WTC11 (cell line): ENCODE measurements around the gene PEX7. TPM values are rescaled to one million over a fixed set of nuclear protein-coding genes. Genes with fewer than 3 reads are reported as not detected.

Source experiments
- ATAC-seq: fragments of 200-7000 bp; cut with Tn5 transposase; 2 replicates; pipeline ENCODE4 v1.10.0; 2021; ENCODE audit warnings: mild to moderate bottlenecking, moderate library complexity
- CTCF ChIA-PET: fragments of 300-600 bp; sonication (Branson Sonifier 250); formaldehyde crosslinking; loops from one replicate; lab custom pipeline; 2021; ENCODE audit warnings: antibody characterized with exemption; lab: Charles Lee
- POLR2A ChIA-PET: fragments of 350-600 bp; sonication (Branson Sonifier 250); formaldehyde crosslinking; loops from one replicate; lab custom pipeline; 2021; ENCODE audit warnings: antibody characterized with exemption; lab: Charles Lee
- DNase-seq: peaks from one replicate; pipeline ENCODE4 v3.0.0; 2021; ENCODE audit warnings: low spot score
- H3K27ac Mint-ChIP-seq: 2 replicates; pipeline ENCODE4 v1.8.0; 2021; ENCODE audit warnings: mixed read lengths
- H3K27me3 Mint-ChIP-seq: 2 replicates; pipeline ENCODE4 v1.8.0; 2021; ENCODE audit warnings: low read depth, mild to moderate bottlenecking, moderate library complexity, mixed read lengths
- H3K36me3 Mint-ChIP-seq: 2 replicates; pipeline ENCODE4 v1.8.0; 2021; ENCODE audit warnings: mixed read lengths
- H3K4me1 Mint-ChIP-seq: 2 replicates; pipeline ENCODE4 v1.8.0; 2022; ENCODE audit warnings: mixed read lengths
- H3K4me3 Mint-ChIP-seq: 2 replicates; pipeline ENCODE4 v1.8.0; 2021; ENCODE audit warnings: mild to moderate bottlenecking, moderate library complexity, mixed read lengths
- H3K9me3 Mint-ChIP-seq: 2 replicates; pipeline ENCODE4 v1.8.0; 2021; ENCODE audit warnings: mixed read lengths
- AFF4 ChIP-seq: sonication (generic); formaldehyde crosslinking; IDR thresholded peaks from 2 replicates; pipeline ENCODE4 v1.8.1; 2023; ENCODE audit warnings: mild to moderate bottlenecking, missing genetic modification reagents, borderline replicate concordance
- AR ChIP-seq: fragments of 250-450 bp; sonication (Bioruptor Pico); IDR thresholded peaks from 2 replicates; pipeline ENCODE4 v1.9.0; 2021; ENCODE audit warnings: mild to moderate bottlenecking
- ATF3 ChIP-seq: sonication (generic); formaldehyde crosslinking; conservative IDR thresholded peaks from 2 replicates; pipeline ENCODE4 v1.8.1; 2022; ENCODE audit warnings: mild to moderate bottlenecking, missing genetic modification reagents
- CREB1 ChIP-seq: sonication (generic); formaldehyde crosslinking; IDR thresholded peaks from 2 replicates; pipeline ENCODE4 v1.8.0; 2023; ENCODE audit warnings: mild to moderate bottlenecking, missing genetic modification reagents
- CTCF ChIP-seq: fragments of 200-600 bp; IDR thresholded peaks from 2 replicates; pipeline ENCODE4 v1.8.0; 2022; ENCODE audit warnings: antibody characterized with exemption
- FOXP1 ChIP-seq: sonication (generic); formaldehyde crosslinking; IDR thresholded peaks from 2 replicates; pipeline ENCODE4 v1.8.0; 2022; ENCODE audit warnings: missing genetic modification reagents, mild to moderate bottlenecking, moderate library complexity, borderline replicate concordance
- GTF2I ChIP-seq: fragments of 250-450 bp; sonication (Bioruptor Pico); conservative IDR thresholded peaks from 2 replicates; pipeline ENCODE4 v1.4.0; 2021; ENCODE audit warnings: mild to moderate bottlenecking
- JUN ChIP-seq: sonication (generic); formaldehyde crosslinking; IDR thresholded peaks from 2 replicates; pipeline ENCODE4 v1.8.0; 2023; ENCODE audit warnings: mild to moderate bottlenecking, missing genetic modification reagents
- KAT7 ChIP-seq: sonication (generic); formaldehyde crosslinking; IDR thresholded peaks from 2 replicates; pipeline ENCODE4 v1.8.1; 2023; ENCODE audit warnings: missing genetic modification reagents, mild to moderate bottlenecking, borderline replicate concordance
- MXD4 ChIP-seq: fragments of 250-450 bp; sonication (Bioruptor Pico); IDR thresholded peaks from 2 replicates; pipeline ENCODE4 v1.8.0; 2021; ENCODE audit warnings: mild to moderate bottlenecking, moderate library complexity, borderline replicate concordance
- NR2C2 ChIP-seq: sonication (generic); formaldehyde crosslinking; IDR thresholded peaks from 2 replicates; pipeline ENCODE4 v1.8.0; 2022; ENCODE audit warnings: mild to moderate bottlenecking, missing genetic modification reagents
- TEAD1 ChIP-seq: sonication (generic); formaldehyde crosslinking; IDR thresholded peaks from 2 replicates; pipeline ENCODE4 v1.8.0; 2022; ENCODE audit warnings: mild to moderate bottlenecking, missing genetic modification reagents
- TEAD4 ChIP-seq: sonication (generic); formaldehyde crosslinking; IDR thresholded peaks from 2 replicates; pipeline ENCODE4 v1.8.0; 2022; ENCODE audit warnings: mild to moderate bottlenecking, missing genetic modification reagents
- TP53 ChIP-seq: sonication (generic); formaldehyde crosslinking; IDR thresholded peaks from 2 replicates; pipeline ENCODE4 v1.8.1; 2023; ENCODE audit warnings: mild to moderate bottlenecking, missing genetic modification reagents
- ZNF121 ChIP-seq: sonication (generic); formaldehyde crosslinking; IDR thresholded peaks from 2 replicates; pipeline ENCODE4 v1.8.0; 2023; ENCODE audit warnings: missing genetic modification reagents
- ZNF317 ChIP-seq: sonication (generic); formaldehyde crosslinking; IDR thresholded peaks from 2 replicates; pipeline ENCODE4 v1.8.1; 2023; ENCODE audit warnings: low read depth, mild to moderate bottlenecking, moderate library complexity, missing genetic modification reagents, borderline replicate concordance
- ZNF416 ChIP-seq: fragments of 250-450 bp; sonication (Bioruptor Pico); IDR thresholded peaks from 2 replicates; pipeline ENCODE4 v1.9.0; 2021; ENCODE audit warnings: mild to moderate bottlenecking, inconsistent platforms
- ZNF532 ChIP-seq: fragments of 250-450 bp; sonication (Bioruptor Pico); IDR thresholded peaks from 2 replicates; pipeline ENCODE4 v1.9.0; 2021; ENCODE audit warnings: mild to moderate bottlenecking, borderline replicate concordance
- total RNA-seq: library from RNA; stranded (reverse); gene quantifications from 3 replicates; pipeline ENCODE4 v1.2.3, GENCODE V29; 2021
- TF ChIP-seq, protein P1 (sequence below): fragments of 250-450 bp; sonication (Bioruptor Pico); IDR thresholded peaks from 2 replicates; pipeline ENCODE4 v1.8.0; 2021; ENCODE audit warnings: mild to moderate bottlenecking
- TF ChIP-seq, protein P2 (sequence below): sonication (generic); formaldehyde crosslinking; IDR thresholded peaks from 2 replicates; pipeline ENCODE4 v1.8.1; 2022; ENCODE audit warnings: mild to moderate bottlenecking, moderate library complexity, missing genetic modification reagents

The PEX7 gene
- total RNA-seq, 1 experiment from 2014 or later: 9.8 TPM

- TF ChIP-seq AFF4 (CRISPR knock-in tag): no peak
- no peak for TF ChIP-seq ZNF317
- TF ChIP-seq, protein P1, sequence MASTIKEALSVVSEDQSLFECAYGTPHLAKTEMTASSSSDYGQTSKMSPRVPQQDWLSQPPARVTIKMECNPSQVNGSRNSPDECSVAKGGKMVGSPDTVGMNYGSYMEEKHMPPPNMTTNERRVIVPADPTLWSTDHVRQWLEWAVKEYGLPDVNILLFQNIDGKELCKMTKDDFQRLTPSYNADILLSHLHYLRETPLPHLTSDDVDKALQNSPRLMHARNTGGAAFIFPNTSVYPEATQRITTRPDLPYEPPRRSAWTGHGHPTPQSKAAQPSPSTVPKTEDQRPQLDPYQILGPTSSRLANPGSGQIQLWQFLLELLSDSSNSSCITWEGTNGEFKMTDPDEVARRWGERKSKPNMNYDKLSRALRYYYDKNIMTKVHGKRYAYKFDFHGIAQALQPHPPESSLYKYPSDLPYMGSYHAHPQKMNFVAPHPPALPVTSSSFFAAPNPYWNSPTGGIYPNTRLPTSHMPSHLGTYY (CRISPR knock-in tag): no peak
- TF ChIP-seq, protein P2, sequence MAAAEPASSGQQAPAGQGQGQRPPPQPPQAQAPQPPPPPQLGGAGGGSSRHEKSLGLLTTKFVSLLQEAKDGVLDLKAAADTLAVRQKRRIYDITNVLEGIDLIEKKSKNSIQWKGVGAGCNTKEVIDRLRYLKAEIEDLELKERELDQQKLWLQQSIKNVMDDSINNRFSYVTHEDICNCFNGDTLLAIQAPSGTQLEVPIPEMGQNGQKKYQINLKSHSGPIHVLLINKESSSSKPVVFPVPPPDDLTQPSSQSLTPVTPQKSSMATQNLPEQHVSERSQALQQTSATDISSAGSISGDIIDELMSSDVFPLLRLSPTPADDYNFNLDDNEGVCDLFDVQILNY (CRISPR knock-in tag): no peak
- no peak for TF ChIP-seq ATF3 (CRISPR knock-in tag)
- no peak for TF ChIP-seq ZNF416 (CRISPR knock-in tag)
- no peak for TF ChIP-seq GTF2I (CRISPR knock-in tag)
- no peak overlapping the region for H3K27ac Mint-ChIP-seq
- CTCF ChIA-PET: interaction anchor here (0.9 to 2.8 kb wide), 13 partner anchors 9 to 521 kb away, joined by 3 to 149 read pairs (median 6); partner anchors contain the start of gene SLC35D3
- no peaks in the 10 kb centered on the region for H3K36me3 Mint-ChIP-seq
- POLR2A ChIA-PET: interaction anchor here (1.2 to 1.5 kb wide), 2 partner anchors 149 to 503 kb away, joined by 3 to 9 read pairs; partner anchors contain the start of gene BCLAF1
- H3K4me3 Mint-ChIP-seq: peak overlapping the region; percentile 84
- peaks cover 10% of the 10 kb centered on the region; the same call in 1 of the 2 replicates for H3K4me1 Mint-ChIP-seq
- DNase-seq: no peak
- no peaks in the 10 kb centered on the region for H3K9me3 Mint-ChIP-seq
- ATAC-seq: no peak
- peaks cover 53% of the 10 kb centered on the region for H3K27me3 Mint-ChIP-seq
These were observed 29.0 kb upstream of the PEX7 start for GRCh38 chr6:136793363-136793762.

GRCh38 chr6:136795386-136795785 lies 27.0 kb upstream of the PEX7 start:
- H3K9me3 Mint-ChIP-seq: no peaks in the 10 kb centered on the region
- peaks cover 38% of the 10 kb centered on the region for H3K27me3 Mint-ChIP-seq
- no peak overlapping the region for H3K4me3 Mint-ChIP-seq
- no peak overlapping the region for H3K27ac Mint-ChIP-seq
- peaks cover 10% of the 10 kb centered on the region; the same call in 1 of the 2 replicates for H3K4me1 Mint-ChIP-seq
- ChIA-PET POLR2A (no interaction called here), CTCF (interaction anchor here (2.8 kb wide), 1 partner anchor 151 kb away, joined by 18 read pairs; no protein-coding TSS in a partner anchor)
- no peak for DNase-seq
- no peaks in the 10 kb centered on the region for H3K36me3 Mint-ChIP-seq
- no peak for ATAC-seq
- TF ChIP-seq ZNF121 (CRISPR knock-in tag) (no peak), MXD4 (no peak), JUN (CRISPR knock-in tag) (no peak), AR (CRISPR knock-in tag) (no peak), CREB1 (CRISPR knock-in tag) (no peak), TEAD1 (CRISPR knock-in tag) (no peak), KAT7 (no peak), ZNF532 (CRISPR knock-in tag) (no peak), FOXP1 (CRISPR knock-in tag) (no peak), TEAD4 (no peak), TP53 (CRISPR knock-in tag) (no peak), CTCF (no peak), NR2C2 (CRISPR knock-in tag) (no peak)
